ENCODE results near the gene FBF1. TPM values are rescaled to one million over a fixed set of nuclear protein-coding genes. Genes with fewer than 3 reads are reported as not detected.

Gene FBF1
- total and polyA plus RNA-seq, 2 of the 4 experiments (the other 2 are of a cell fraction), result 4.5 to 8.0 TPM

DNA sequence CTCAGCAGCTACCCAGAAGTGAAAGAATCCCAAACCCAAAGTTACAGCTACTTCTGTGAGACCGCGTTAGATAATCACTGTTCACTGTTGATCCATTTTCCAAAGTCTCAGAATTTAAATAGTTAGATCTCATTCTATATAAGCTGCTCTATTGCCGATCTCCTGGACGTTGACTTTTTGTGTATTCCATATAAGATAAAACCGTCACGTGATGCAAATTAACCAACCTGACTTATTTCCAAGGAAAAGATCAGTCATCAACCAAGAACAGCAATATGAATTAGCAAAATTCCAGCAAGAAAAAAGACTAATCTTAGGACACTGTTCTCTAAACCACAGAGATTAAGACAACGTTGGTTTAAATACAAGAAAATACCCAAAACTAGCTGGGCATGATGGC, 29.8 kb upstream of the FBF1 start:
- Histone ChIP-seq H4K91ac (ENCODE audit: insufficient read depth, low read depth, low read length) (no peak overlapping the region), H3K18ac (ENCODE audit: low read depth, low read length) (no peak overlapping the region), H3K9ac (ENCODE audit: low read depth, low read length) (no peak overlapping the region), H3K23ac (ENCODE audit: low read depth, low read length) (no peak overlapping the region), H3K27me3 (ENCODE audit: control insufficient read depth, insufficient read depth, low read length) (no peaks in the 10 kb centered on the region), H2BK15ac (ENCODE audit: low read depth, low read length) (no peak overlapping the region), H3K79me1 (ENCODE audit: low read depth in 1 of 2, low read length in 2 of 2) (peaks cover 12 to 49% of the 10 kb centered on the region in 2 experiments), H3K36me3 (ENCODE audit: control insufficient read depth, insufficient read depth, low read length) (peaks cover 13% of the 10 kb centered on the region), H2AFZ (replicated peaks; ENCODE audit: low read length, poor library complexity) (no peak overlapping the region), H2BK120ac (ENCODE audit: low read depth, low read length) (no peak overlapping the region), H3K9me3 (ENCODE audit: control insufficient read depth, insufficient read depth, low read length) (no peaks in the 10 kb centered on the region), H2AK5ac (ENCODE audit: low read depth, low read length) (no peak overlapping the region), H3K4ac (ENCODE audit: low read depth, low read length) (no peak overlapping the region), H2BK5ac (ENCODE audit: low read depth, low read length, poor library complexity, severe bottlenecking) (no peak overlapping the region), H4K20me1 (ENCODE audit: insufficient read depth, low read length) (peaks cover 13% of the 10 kb centered on the region; the same call in 1 of the 2 replicates), H2BK20ac (ENCODE audit: low read depth, low read length) (no peak overlapping the region), H3K14ac (replicated peaks; ENCODE audit: low read depth, low read length) (no peak overlapping the region), H4K8ac (ENCODE audit: low read depth in 2 of 2, low read length in 2 of 2) (no peak overlapping the region), H3K27ac (ENCODE audit: insufficient read depth, low read length) (no peak overlapping the region), H3K4me1 (ENCODE audit: control insufficient read depth, insufficient read depth, low read length) (0 out of 2 replicates have a peak, but pooled peaks cover 1% of the 10 kb centered on the region), H3K4me2 (ENCODE audit: low read depth, low read length) (no peak overlapping the region), H3K4me3 (ENCODE audit: insufficient read depth, low read depth, low read length) (no peak overlapping the region), H3K9me1 (ENCODE audit: insufficient read depth, low read length) (no peaks in the 10 kb centered on the region), H2AK9ac (replicated peaks; ENCODE audit: low read depth, low read length, poor library complexity) (no peak overlapping the region), H3K56ac (ENCODE audit: extremely low read depth, insufficient read depth, low read length) (no peak overlapping the region), H4K5ac (ENCODE audit: low read depth, low read length) (no peak overlapping the region)
- in situ Hi-C loops (cut with MboI; ENCODE audit: low sequenced_read_pairs), result no loop called here
- no peak for TF ChIP-seq POLR2A (IDR thresholded peaks at IDR 0.05; ENCODE audit: low read depth, low read length)
- no peak for TF ChIP-seq SMC3 (IDR thresholded peaks at IDR 0.05; ENCODE audit: low read depth, low read length)
- TF ChIP-seq CEBPB (IDR thresholded peaks at IDR 0.05; ENCODE audit: low read depth, low read length), result no peak
- no peak for TF ChIP-seq MXI1 (IDR thresholded peaks at IDR 0.05; ENCODE audit: borderline replicate concordance, low read depth, low read length)
- no peak for TF ChIP-seq RAD21 (IDR thresholded peaks at IDR 0.05; ENCODE audit: low read length)
- TF ChIP-seq RFX5 (IDR thresholded peaks at IDR 0.05; ENCODE audit: low read depth, low read length), result no peak
- no peak for TF ChIP-seq MAFK (IDR thresholded peaks at IDR 0.05; ENCODE audit: low read depth, low read length)
- TF ChIP-seq CTCF (conservative IDR thresholded peaks at IDR 0.05; ENCODE audit: low read depth, low read length), result no peak
- TF ChIP-seq, protein P1, sequence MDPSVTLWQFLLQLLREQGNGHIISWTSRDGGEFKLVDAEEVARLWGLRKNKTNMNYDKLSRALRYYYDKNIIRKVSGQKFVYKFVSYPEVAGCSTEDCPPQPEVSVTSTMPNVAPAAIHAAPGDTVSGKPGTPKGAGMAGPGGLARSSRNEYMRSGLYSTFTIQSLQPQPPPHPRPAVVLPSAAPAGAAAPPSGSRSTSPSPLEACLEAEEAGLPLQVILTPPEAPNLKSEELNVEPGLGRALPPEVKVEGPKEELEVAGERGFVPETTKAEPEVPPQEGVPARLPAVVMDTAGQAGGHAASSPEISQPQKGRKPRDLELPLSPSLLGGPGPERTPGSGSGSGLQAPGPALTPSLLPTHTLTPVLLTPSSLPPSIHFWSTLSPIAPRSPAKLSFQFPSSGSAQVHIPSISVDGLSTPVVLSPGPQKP (IDR thresholded peaks at IDR 0.05; ENCODE audit: borderline replicate concordance, low read depth, low read length), result no peak
- intact Hi-C loops (cut with micrococcal nuclease), result no loop called here
- 87% methylated on average over 2 of the region's 7 CpGs; no CpG with 5 or more reads in 1 of the 2 experiments for WGBS, 2 experiments (ENCODE audit: extremely low coverage in 2 of 2, insufficient read length in 1 of 2)
- dilution Hi-C loops (cut with HindIII; ENCODE audit: low sequenced_read_pairs, unreplicated experiment), result no loop called here
- ChIA-PET CTCF (no interaction called here), POLR2A (ENCODE audit: unreplicated experiment) (interaction anchor here (0.6 kb wide), 1 partner anchor 10 kb away, joined by 4 read pairs; no protein-coding TSS in a partner anchor)
- ATAC-seq (ENCODE audit: low read depth), result no peak
- BruUV-seq (replicated peaks), result no TSS peak
- no peak for DNase-seq
